ENCODE results near the gene RMND1.

DNA sequence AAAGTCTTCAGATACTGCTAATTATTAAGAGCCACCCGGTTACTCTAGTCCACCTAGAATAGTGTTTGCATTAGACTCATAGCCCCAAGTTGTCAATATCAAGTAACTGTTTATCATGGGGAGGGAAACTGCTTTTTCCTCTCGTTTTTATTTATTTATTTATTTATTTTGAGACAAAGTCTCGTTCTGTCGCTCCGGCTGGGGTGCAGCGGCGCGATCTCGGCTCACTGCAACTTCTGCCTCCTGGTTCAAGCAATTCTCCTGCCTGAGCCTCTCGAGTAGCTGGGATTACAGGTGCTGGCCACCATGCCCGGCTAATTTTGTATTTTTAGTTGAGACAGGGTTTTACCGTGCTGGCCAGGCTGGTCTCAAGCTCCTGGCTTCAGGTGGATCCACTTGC lies 25.8 kb upstream of the RMND1 start:
- TF ChIP-seq CTCF (IDR thresholded peaks at IDR 0.05) (no peak), ZFX (IDR thresholded peaks at IDR 0.05; ENCODE audit: borderline replicate concordance) (no peak)
